IPS-20b (cell line): ENCODE results near the gene MYCL.
A peak's percentile ranks its signal among the peaks of the same experiment; 100 is the strongest.

Experiments
- H3K27ac ChIP-seq: one replicate; pipeline ENCODE4 v1.5.1; 2013; ENCODE audit warnings: low read length
- H3K27me3 ChIP-seq: 2 replicates; pipeline ENCODE4 v1.6.1; 2013; ENCODE audit warnings: mild to moderate bottlenecking, low read length, inconsistent platforms; ENCODE audit not compliant: insufficient read depth
- H3K36me3 ChIP-seq: 2 replicates; pipeline ENCODE4 v1.6.1; 2013; ENCODE audit warnings: low read depth, mild to moderate bottlenecking, inconsistent platforms, low read length, moderate library complexity; ENCODE audit not compliant: insufficient read depth
- H3K4me1 ChIP-seq: 2 replicates; pipeline ENCODE4 v1.6.1; 2013; ENCODE audit warnings: mild to moderate bottlenecking, control low read depth, inconsistent platforms, low read length, moderate library complexity; ENCODE audit not compliant: insufficient read depth
- H3K4me3 ChIP-seq: 2 replicates; pipeline ENCODE4 v1.5.1; 2013; ENCODE audit warnings: mild to moderate bottlenecking, low read length, inconsistent platforms
- H3K9ac ChIP-seq: 2 replicates; pipeline ENCODE4 v1.6.1; 2013; ENCODE audit warnings: low read depth, mild to moderate bottlenecking, inconsistent platforms, low read length, moderate library complexity
- H3K9me3 ChIP-seq: 2 replicates; pipeline ENCODE4 v1.6.1; 2013; ENCODE audit warnings: mild to moderate bottlenecking, low read depth, low read length, inconsistent platforms; ENCODE audit not compliant: insufficient read depth

Gene MYCL, protein sequence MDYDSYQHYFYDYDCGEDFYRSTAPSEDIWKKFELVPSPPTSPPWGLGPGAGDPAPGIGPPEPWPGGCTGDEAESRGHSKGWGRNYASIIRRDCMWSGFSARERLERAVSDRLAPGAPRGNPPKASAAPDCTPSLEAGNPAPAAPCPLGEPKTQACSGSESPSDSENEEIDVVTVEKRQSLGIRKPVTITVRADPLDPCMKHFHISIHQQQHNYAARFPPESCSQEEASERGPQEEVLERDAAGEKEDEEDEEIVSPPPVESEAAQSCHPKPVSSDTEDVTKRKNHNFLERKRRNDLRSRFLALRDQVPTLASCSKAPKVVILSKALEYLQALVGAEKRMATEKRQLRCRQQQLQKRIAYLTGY

DNA sequence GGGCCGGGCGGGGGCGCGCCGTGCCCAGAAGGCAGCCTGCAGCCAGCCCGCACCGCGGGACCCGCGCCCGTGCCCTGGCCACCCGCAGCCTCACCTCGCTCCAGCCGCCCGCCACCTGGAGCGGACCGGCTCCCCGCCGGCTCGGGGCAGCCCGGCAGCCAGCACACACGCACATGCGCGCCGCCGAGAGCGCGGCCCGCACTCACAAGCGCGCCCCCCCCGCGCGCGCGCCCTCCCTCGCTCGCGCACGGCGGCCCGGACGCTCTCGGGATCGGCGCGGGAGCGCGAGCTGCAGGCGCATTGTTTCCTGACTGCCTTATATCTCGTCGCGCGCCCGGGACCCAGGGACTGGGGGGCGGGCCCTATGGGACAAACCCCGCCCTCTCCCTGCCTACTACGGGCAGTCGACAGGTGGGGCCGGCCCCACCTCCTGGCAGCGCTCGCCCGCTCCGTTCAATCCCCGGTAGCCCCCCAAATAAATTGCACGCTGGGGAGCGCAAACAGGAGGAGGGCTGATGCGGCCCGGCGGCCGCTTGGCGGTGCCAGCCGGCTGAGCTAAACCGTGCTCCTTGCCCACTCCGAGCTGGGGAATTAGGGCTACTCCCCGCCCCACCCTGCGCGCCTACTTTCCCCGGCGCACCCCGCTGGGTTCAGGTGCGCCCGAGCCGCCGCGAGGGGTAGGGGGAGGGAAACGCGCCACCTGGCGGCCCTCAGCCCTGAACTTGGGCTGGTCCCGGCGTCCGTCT lies at the start of gene MYCL:
Gene MYCL (minus strand): TSS at position 204 of the 746 bp plus-strand sequence. CDS start 483 bp downstream, outside the sequence.
- Histone ChIP-seq H3K9me3 (no peaks in the 10 kb centered on the region), H3K4me1 (peaks cover 26% of the 10 kb centered on the region; the same call in 1 of the 2 replicates), H3K27me3 (peaks cover 32% of the 10 kb centered on the region), H3K36me3 (no peaks in the 10 kb centered on the region), H3K9ac (peak within 1 kb of the TSS; percentile 77; the same call in 1 of the 2 replicates), H3K4me3 (peak within 1 kb of the TSS; percentile 80), H3K27ac (no peak within 1 kb of the TSS)

DNA sequence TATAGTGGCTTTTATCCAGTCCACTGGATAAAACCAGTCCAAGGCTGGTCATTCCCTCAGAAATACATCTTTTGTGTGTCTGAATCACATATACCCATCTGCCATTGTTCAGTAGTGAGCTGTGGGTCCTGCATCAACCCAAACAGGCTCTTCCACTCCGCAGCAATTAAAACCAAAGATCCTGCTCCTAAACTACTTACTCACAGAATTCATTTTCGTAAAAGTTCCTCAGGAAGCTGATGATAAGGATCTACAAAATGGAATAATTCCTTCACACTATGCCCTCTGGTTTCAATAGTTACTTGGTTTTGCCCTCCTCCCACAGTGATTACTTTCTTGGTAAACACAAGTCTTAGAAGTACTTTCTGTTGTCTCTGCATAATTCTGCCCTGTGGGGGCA lies 48.2 kb upstream of the MYCL start:
- Histone ChIP-seq H3K9ac (no peak overlapping the region), H3K4me1 (peaks cover 15% of the 10 kb centered on the region), H3K27me3 (peaks cover 17% of the 10 kb centered on the region), H3K4me3 (no peak overlapping the region), H3K9me3 (no peaks in the 10 kb centered on the region), H3K36me3 (no peaks in the 10 kb centered on the region), H3K27ac (no peak overlapping the region)

DNA sequence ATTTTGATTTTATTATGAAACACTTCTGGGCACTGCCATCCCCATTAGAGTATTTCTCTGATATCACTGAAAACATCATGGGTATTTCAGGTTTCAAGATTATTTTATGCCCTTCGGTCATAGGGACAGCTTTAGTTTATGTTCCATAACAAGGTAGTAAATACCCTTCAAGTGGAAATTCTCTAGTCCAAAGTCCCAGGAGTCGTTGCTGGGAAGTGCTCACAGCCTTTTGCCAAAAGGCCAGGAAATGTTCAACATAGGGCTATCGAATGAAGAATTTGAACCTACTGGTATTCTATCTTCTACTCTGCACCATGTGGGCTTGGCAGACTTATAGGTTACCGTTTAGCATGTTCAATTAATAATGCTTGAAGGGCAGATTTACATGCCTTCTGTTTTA lies 45.5 kb upstream of the MYCL start:
- Histone ChIP-seq H3K9ac (no peak overlapping the region), H3K4me3 (no peak overlapping the region), H3K4me1 (peaks cover 13% of the 10 kb centered on the region), H3K9me3 (no peaks in the 10 kb centered on the region), H3K27ac (no peak overlapping the region), H3K27me3 (no peaks in the 10 kb centered on the region; the same call in 1 of the 2 replicates), H3K36me3 (no peaks in the 10 kb centered on the region)

DNA sequence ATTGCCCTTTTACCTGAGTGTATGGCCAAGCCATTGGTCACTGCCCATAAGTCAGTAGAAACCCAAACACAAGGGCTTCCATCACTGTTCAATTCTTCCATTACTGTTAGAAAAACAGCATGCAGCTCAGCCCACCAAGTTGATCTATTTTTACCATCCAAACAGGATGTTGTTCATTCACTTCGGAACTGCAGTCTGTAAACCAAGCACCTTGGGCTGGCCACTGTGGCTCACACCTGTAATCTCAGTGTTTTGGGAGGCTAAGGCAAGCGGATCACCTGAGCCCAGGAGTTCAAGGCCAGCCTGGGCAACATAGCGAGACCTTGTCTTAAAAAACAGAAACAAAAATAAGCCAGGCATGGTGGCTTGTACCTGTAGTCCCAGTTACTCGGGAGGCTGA lies 44.5 kb upstream of the MYCL start:
- H3K27me3 ChIP-seq = no peaks in the 10 kb centered on the region; the same call in 1 of the 2 replicates
- no peak overlapping the region for H3K9ac ChIP-seq
- no peak overlapping the region for H3K27ac ChIP-seq
- no peaks in the 10 kb centered on the region for H3K36me3 ChIP-seq
- no peak overlapping the region for H3K4me3 ChIP-seq
- peaks cover 13% of the 10 kb centered on the region for H3K4me1 ChIP-seq
- H3K9me3 ChIP-seq = no peaks in the 10 kb centered on the region

DNA sequence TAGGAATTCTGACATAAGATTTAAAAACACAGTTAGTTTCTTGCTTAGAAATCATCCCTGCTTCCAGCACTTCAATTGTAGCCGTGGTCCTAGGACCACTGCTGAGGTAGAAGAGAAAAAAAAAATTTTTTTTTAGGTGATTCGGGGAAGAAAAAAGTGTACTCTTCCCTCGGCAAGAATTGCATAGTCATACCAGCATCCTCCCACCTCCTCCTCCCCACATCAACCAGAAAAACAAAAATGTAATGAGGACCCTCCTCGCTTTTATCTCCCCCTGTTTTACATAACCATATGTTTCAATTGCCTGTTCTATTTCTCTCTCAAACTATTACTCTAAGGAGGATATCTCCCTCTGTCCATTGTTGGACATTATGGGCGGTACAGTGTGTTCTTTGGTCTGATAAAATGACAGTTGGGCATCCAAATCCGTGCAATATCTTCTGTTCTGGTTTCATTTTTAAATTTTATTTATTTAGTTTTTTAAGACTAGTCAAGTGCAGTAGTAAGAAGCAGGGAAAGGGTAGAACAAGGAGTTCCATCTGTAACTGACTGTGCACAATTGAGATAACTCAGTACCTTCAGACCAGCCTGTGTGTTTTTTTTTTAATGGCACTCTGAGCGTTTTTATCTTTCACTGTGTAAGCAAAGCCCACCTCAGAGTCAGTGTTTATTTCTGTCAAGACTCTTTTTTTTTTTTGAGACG lies 42.8 kb upstream of the MYCL start:
- H3K36me3 ChIP-seq = no peaks in the 10 kb centered on the region
- H3K4me1 ChIP-seq = peaks cover 8% of the 10 kb centered on the region
- no peak overlapping the region for H3K27ac ChIP-seq
- H3K4me3 ChIP-seq = no peak overlapping the region
- no peak overlapping the region for H3K9ac ChIP-seq
- H3K9me3 ChIP-seq = no peaks in the 10 kb centered on the region
- no peaks in the 10 kb centered on the region; the same call in 1 of the 2 replicates for H3K27me3 ChIP-seq

DNA sequence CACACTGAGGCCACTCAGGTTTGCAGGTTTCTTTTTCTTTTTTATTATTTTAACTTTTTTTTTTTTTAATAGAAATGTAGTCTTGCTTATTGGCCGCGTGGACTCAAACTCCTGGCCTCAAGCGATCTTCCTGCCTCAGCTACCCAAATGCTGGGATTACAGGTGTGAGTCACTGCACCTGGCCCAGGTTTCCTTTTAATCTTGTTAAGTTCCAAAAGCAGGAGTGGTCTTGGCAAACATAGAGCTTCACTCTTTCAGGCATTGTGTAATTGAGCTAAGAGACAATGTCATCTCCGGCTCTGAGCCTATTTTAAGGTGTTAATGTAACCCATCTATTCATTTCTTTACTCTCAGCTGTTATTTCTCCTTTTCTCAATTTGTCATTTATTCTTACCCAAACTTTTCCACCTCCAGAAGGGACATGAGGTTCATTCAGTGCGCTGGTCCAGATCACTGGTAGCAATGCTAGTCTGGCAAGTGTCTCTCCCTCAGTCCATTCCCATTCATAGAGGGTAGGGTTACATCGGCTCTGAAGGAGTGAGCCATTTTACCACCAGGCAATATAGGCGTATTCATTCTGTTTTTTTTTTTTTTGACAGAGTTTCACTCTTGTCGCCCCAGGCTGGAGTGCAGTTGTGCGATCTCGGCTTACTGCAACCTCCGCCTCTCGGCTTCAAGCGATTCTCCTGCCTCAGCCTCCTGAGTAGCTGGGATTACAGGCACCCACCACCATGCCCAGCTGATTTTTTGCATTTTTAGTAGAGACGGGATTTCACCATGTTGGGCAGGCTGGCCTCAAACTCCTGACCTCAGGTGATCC lies 42.0 kb upstream of the MYCL start:
- H3K4me3 ChIP-seq = no peak overlapping the region
- no peak overlapping the region for H3K27ac ChIP-seq
- H3K9ac ChIP-seq = no peak overlapping the region
- no peaks in the 10 kb centered on the region; the same call in 1 of the 2 replicates for H3K27me3 ChIP-seq
- H3K9me3 ChIP-seq = no peaks in the 10 kb centered on the region
- H3K4me1 ChIP-seq = peaks cover 3% of the 10 kb centered on the region; the same call in 1 of the 2 replicates
- H3K36me3 ChIP-seq = no peaks in the 10 kb centered on the region

DNA sequence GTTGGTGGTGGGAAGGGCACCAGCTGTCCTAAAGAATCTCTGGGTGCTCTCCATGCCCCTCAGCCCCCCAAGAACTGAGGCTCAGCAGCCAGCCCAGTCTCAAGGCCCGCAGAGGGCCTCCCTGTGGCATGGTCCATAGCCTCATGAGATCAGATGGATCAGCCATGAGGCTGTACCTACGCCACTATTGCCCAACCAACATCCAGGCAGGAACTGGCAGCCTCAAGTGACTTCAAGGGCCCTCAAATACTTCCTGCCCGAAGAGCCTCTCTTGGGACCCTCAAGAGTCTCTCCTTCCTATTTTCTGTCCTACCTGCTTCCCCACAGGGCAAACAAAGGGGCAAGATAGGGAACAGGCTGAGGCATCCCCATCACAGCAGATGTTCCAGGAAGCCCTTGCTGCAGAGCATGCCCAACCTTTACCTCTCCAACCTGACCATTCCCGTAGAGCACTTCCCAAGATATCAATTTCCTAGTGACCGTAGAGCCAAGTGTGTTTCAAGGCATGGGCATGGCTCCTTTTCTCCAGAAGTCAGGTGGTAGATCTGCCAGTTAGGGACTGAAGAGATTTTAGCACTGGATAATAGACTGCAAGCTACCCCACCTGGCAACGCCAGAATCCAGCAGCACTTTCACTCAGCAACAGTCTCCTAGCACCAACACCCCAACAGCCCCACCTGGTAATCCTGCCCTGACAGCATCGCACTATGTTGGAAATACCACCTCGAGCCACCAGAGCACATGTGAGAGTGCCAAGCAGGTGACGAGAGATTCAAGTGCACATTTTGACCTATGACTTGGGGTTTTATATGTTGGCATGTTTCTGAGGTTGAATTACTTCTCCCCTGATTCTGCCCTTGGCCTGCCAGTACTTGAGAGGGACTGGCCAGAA lies 39.5 kb upstream of the MYCL start:
- Histone ChIP-seq H3K27me3 (no peaks in the 10 kb centered on the region; the same call in 1 of the 2 replicates), H3K9me3 (no peaks in the 10 kb centered on the region), H3K4me3 (no peak overlapping the region)

DNA sequence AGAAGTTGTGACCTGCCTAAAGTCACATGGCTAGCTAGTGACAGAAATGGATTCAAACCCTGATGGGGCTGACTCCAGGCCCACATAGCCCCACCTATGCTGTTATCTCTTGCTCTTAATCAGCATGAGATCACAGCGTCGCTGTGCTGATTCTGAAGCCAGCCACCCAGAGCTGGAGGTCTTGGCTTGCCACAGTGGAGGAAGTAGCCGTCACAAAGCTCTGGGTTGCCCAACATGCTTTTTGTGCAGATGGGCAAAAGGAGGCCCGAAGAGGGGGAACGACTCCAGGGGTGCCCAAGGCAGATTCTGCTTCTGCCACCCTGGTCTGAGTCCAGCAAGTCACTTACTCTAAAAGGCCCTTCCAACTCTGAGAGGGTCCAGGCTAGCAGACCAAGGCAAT lies 38.5 kb upstream of the MYCL start:
- Histone ChIP-seq H3K4me3 (no peak overlapping the region), H3K27ac (no peak overlapping the region), H3K4me1 (peaks cover 3% of the 10 kb centered on the region; the same call in 1 of the 2 replicates)

More for the DNA sequence above, 39.5 kb upstream of the MYCL start:
- Histone ChIP-seq H3K27ac (no peak overlapping the region), H3K9ac (no peak overlapping the region), H3K4me1 (peaks cover 3% of the 10 kb centered on the region; the same call in 1 of the 2 replicates), H3K36me3 (no peaks in the 10 kb centered on the region)

DNA sequence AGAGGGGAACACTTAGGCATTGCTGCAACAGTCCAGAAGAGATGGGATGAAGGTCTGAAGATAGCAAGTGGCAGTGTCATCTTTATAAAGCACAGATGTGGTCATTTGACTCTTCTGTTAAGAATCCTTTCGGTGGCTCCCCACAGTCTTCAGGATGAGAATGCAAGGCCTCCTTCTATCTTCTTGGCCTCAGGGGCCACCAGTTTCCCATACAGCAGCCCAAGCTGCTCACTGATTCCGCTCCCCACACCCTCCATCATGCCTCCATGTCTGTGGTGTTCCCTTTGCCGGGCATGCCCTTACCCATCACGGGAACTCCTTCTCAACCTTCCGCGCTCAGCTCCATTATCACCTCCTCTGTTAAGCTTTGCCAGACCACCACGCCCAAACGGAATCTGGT lies 37.1 kb upstream of the MYCL start:
- no peaks in the 10 kb centered on the region for H3K9me3 ChIP-seq
- H3K4me1 ChIP-seq = no peaks in the 10 kb centered on the region; the same call in 1 of the 2 replicates
- no peaks in the 10 kb centered on the region for H3K27me3 ChIP-seq
- no peak overlapping the region for H3K27ac ChIP-seq
- no peak overlapping the region for H3K9ac ChIP-seq
- no peak overlapping the region for H3K4me3 ChIP-seq
- H3K36me3 ChIP-seq = no peaks in the 10 kb centered on the region

More for the DNA sequence above, 38.5 kb upstream of the MYCL start:
- Histone ChIP-seq H3K9ac (no peak overlapping the region), H3K36me3 (no peaks in the 10 kb centered on the region), H3K27me3 (no peaks in the 10 kb centered on the region), H3K9me3 (no peaks in the 10 kb centered on the region)

DNA sequence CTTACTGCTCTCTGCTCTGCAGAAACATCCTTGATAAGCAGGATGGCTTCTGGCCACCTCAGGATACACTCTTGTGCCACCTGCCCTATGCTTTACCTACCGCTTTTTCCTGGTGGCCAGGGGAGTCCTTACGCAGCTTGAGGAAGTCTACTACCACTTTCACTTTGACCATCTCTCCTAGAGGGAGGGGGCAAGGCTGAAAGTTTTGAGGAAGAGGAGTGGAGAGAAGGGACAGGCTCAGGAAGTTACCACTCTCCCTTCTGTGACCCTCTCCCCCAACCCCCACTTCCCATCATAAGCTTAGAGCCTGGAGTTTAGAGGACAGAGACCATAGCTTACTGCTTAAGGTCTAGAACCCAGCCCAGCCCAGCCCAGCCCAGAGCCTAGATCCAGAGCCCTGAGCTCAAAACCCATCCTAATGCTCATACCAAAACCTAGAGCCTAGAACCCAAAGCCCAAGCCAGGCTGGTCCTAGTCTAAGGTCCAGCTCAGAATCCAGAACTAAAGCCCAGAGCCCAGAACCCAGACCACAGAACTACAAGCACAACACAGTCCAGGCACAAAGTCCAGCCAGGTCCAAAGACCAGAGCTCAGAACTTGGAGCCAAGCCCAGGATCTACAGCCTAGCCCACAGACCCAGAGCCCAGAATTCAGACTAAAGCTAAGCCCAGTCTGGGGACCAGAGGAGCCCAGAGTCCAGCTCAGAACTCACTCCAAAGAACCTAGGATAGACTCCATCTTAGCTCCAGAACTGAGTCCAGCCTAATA lies 35.2 kb upstream of the MYCL start:
- Histone ChIP-seq H3K27ac (no peak overlapping the region), H3K9ac (no peak overlapping the region), H3K36me3 (no peaks in the 10 kb centered on the region), H3K4me1 (no peaks in the 10 kb centered on the region), H3K4me3 (no peak overlapping the region), H3K9me3 (no peaks in the 10 kb centered on the region), H3K27me3 (no peaks in the 10 kb centered on the region)
